HCT116 (cell line): Measurements from ENCODE around the gene SPRED1. TPM values are rescaled to one million over a fixed set of nuclear protein-coding genes. Genes with fewer than 3 reads are reported as not detected.
"Not testable (repeated sequence)": the region's sequence is repeated elsewhere in the genome, so short reads cannot be mapped to it uniquely, and the experiment has no call there.

Experiments used
- ATAC-seq: fragments of 200-7000 bp; cut with Tn5 transposase; 2 replicates; pipeline ENCODE4 v1.9.1; 2020; ENCODE audit warnings: mild to moderate bottlenecking, moderate library complexity
- BruUV-seq: library from RNA; stranded (reverse); fragments of 400-500 nt; replicated peaks from 2 replicates; lab custom pipeline; 2021; lab: Mats Ljungman, UMichigan
- CTCF ChIA-PET: fragments of 300-600 bp; sonication (Branson Sonifier 250); formaldehyde crosslinking; loops from one replicate; lab custom pipeline; 2021; ENCODE audit warnings: antibody characterized with exemption; lab: Charles Lee
- POLR2A ChIA-PET: fragments of 300-600, 350-600 bp; sonication (Branson Sonifier 250); formaldehyde crosslinking; loops from one replicate; lab custom pipeline; 2021; ENCODE audit warnings: antibody characterized with exemption; lab: Charles Lee
- RAD21 ChIA-PET, 2 experiments: fragments of 300-600 bp; sonication (Branson Sonifier 250); formaldehyde crosslinking; loops; one replicate each; lab custom pipeline; 2023; ENCODE audit warnings: low total read pairs in 2 of 2; ENCODE audit not compliant: uncharacterized antibody in 2 of 2, unreplicated experiment in 2 of 2, low non-redundant PET in 1 of 2; lab: Charles Lee
- DNase-seq: peaks from one replicate; pipeline ENCODE4 v3.0.0-alpha.2; 2010; ENCODE audit warnings: low read depth, low spot score
- H2AFZ ChIP-seq: fragments of 200-600 bp; shearing (Covaris generic), sonication (generic); 2 replicates; pipeline ENCODE4 v1.6.1; 2017; ENCODE audit warnings: low read depth, mixed run types, mixed read lengths, antibody characterized with exemption, low read length; ENCODE audit not compliant: poor library complexity, severe bottlenecking
- H3K27ac ChIP-seq: 2 replicates; pipeline ENCODE4 v1.5.1; 2012; ENCODE audit warnings: low read depth, low read length
- H3K27me3 ChIP-seq: fragments of 200-600 bp; sonication (generic); 2 replicates; pipeline ENCODE4 v1.6.1; 2016; ENCODE audit warnings: mixed run types, low read length, mixed read lengths; ENCODE audit not compliant: insufficient read depth
- H3K36me3 ChIP-seq, 2 experiments: fragments of 200-500 bp in 1 of 2; fragments of 200-600 bp in 1 of 2; sonication (Bioruptor generic) in 1 of 2; sonication (generic) in 1 of 2; 2 replicates each; pipeline versions ENCODE4 v1.5.1 to v1.6.1; 2014 to 2016; ENCODE audit warnings: low read length in 2 of 2, inconsistent platforms in 1 of 2, mixed read lengths in 1 of 2, mixed run types in 1 of 2; ENCODE audit not compliant: insufficient read depth in 2 of 2, control insufficient read depth in 1 of 2
- H3K4me1 ChIP-seq, 2 experiments: fragments of 200-600 bp in 1 of 2; sonication (generic) in 1 of 2; 2 replicates each; pipeline versions ENCODE4 v1.5.1 to v1.6.1; 2012 to 2017; ENCODE audit warnings: low read length in 2 of 2, inconsistent platforms in 1 of 2, mild to moderate bottlenecking in 1 of 2, mixed read lengths in 1 of 2, mixed run types in 1 of 2, moderate library complexity in 1 of 2; ENCODE audit not compliant: insufficient read depth in 2 of 2, control insufficient read depth in 1 of 2
- H3K4me2 ChIP-seq: fragments of 200-600 bp; sonication (generic); 2 replicates; pipeline ENCODE4 v1.6.1; 2017; ENCODE audit warnings: mixed run types, low read length, mixed read lengths
- H3K4me3 ChIP-seq, 2 experiments: fragments of 200-600 bp in 1 of 2; sonication (generic) in 1 of 2; replicated peaks in 1 of 2; 2 replicates each; pipeline ENCODE4 v1.5.1; 2011 to 2016; ENCODE audit warnings: low read length in 2 of 2, control low read depth in 1 of 2, low read depth in 1 of 2, mild to moderate bottlenecking in 1 of 2, mixed read lengths in 1 of 2, mixed run types in 1 of 2
- H3K79me2 ChIP-seq: fragments of 200-600 bp; sonication (generic); 2 replicates; pipeline ENCODE4 v1.6.1; 2017; ENCODE audit warnings: mild to moderate bottlenecking, mixed run types, low read length, moderate library complexity, mixed read lengths; ENCODE audit not compliant: insufficient read depth
- H3K9ac ChIP-seq: fragments of 200-600 bp; sonication (generic); 2 replicates; pipeline ENCODE4 v1.6.1; 2016; ENCODE audit warnings: low read length, mixed read lengths
- H3K9me2 ChIP-seq: fragments of 200-600 bp; sonication (generic), shearing (Covaris generic); 2 replicates; pipeline ENCODE4 v1.6.1; 2017; ENCODE audit warnings: mixed run types, mild to moderate bottlenecking, moderate library complexity; ENCODE audit not compliant: insufficient read depth
- H3K9me3 ChIP-seq, 2 experiments: fragments of 200-500 bp in 1 of 2; fragments of 200-600 bp in 1 of 2; sonication (Bioruptor generic) in 1 of 2; sonication (generic) in 1 of 2; 2 replicates each; pipeline ENCODE4 v1.6.1; 2014 to 2017; ENCODE audit warnings: low read length in 2 of 2, mixed read lengths in 2 of 2, inconsistent platforms in 1 of 2, low read depth in 1 of 2, mild to moderate bottlenecking in 1 of 2, mixed run types in 1 of 2, moderate library complexity in 1 of 2; ENCODE audit not compliant: control insufficient read depth in 1 of 2, insufficient read depth in 1 of 2
- H4K20me1 ChIP-seq: fragments of 200-600 bp; sonication (generic), shearing (Covaris generic); 2 replicates; pipeline ENCODE4 v1.6.1; 2017; ENCODE audit warnings: mixed run types, mild to moderate bottlenecking, moderate library complexity; ENCODE audit not compliant: insufficient read depth
- CEBPB ChIP-seq: IDR thresholded peaks from 2 replicates; pipeline ENCODE4 v1.6.1; 2012; ENCODE audit warnings: low read depth
- EGR1 ChIP-seq: IDR thresholded peaks from 2 replicates; pipeline ENCODE4 v1.6.1; 2012; ENCODE audit warnings: low read depth
- ELF1 ChIP-seq: IDR thresholded peaks from 2 replicates; pipeline ENCODE4 v1.6.1; 2012; ENCODE audit warnings: low read depth, borderline replicate concordance
- EZH2phosphoT487 ChIP-seq: fragments of 200-600 bp; IDR thresholded peaks from 2 replicates; pipeline ENCODE4 v1.6.1; 2018; ENCODE audit warnings: antibody characterized with exemption, borderline replicate concordance
- FOSL1 ChIP-seq: IDR thresholded peaks from 2 replicates; pipeline ENCODE4 v1.6.1; 2012; ENCODE audit warnings: low read depth
- POLR2AphosphoS5 ChIP-seq: IDR thresholded peaks from 2 replicates; pipeline ENCODE4 v1.6.1; 2011; ENCODE audit warnings: mild to moderate bottlenecking, low read depth, low read length, moderate library complexity
- RAD21 ChIP-seq: IDR thresholded peaks from 2 replicates; pipeline ENCODE4 v1.6.1; 2012; ENCODE audit warnings: low read depth, mild to moderate bottlenecking
- YY1 ChIP-seq: IDR thresholded peaks from 2 replicates; pipeline ENCODE4 v1.6.1; 2011; ENCODE audit warnings: low read length, low read depth, moderate library complexity, mild to moderate bottlenecking; ENCODE audit not compliant: insufficient replicate concordance; ENCODE audit errors: extremely low read depth
- ZFX ChIP-seq: fragments of 450-650 bp; IDR thresholded peaks from 2 replicates; pipeline ENCODE4 v1.6.1; 2017
- intact Hi-C: fragments of 100-400 bp; cut with micrococcal nuclease; formaldehyde crosslinking; loops from 2 replicates; pipeline ENCODE4 v1.10.0; 2022
- total RNA-seq: library from RNA; stranded (reverse); gene quantifications from one replicate; pipeline ENCODE4 v1.2.1, GENCODE V29; 2021; ENCODE audit not compliant: unreplicated experiment
- TF ChIP-seq, protein P1 (sequence below): IDR thresholded peaks from 2 replicates; pipeline ENCODE4 v1.6.1; 2012

The SPRED1 gene
- total RNA-seq, 1 experiment from 2014 or later = 24.7 TPM

GRCh38 chr15:38274135-38274534, 21.5 kb downstream of the SPRED1 start (continued):
- TF ChIP-seq EZH2phosphoT487 (no peak), RAD21 (no peak), CEBPB (no peak), EGR1 (no peak), YY1 (no peak), ZFX (no peak), ELF1 (no peak), FOSL1 (no peak)
- TF ChIP-seq, protein P1, sequence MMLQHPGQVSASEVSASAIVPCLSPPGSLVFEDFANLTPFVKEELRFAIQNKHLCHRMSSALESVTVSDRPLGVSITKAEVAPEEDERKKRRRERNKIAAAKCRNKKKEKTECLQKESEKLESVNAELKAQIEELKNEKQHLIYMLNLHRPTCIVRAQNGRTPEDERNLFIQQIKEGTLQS = no peak
- TF ChIP-seq, all 23 proteins: peak for 0

GRCh38 chr15:38275959-38276358, 23.3 kb downstream of the SPRED1 start:
- no peak overlapping the region for H2AFZ ChIP-seq
- BruUV-seq = no TSS peak
- RAD21 ChIA-PET = no interaction called here
- no peak overlapping the region for H3K27ac ChIP-seq
- H3K27me3 ChIP-seq = no peaks in the 10 kb centered on the region
- CTCF ChIA-PET = no interaction called here
- TF ChIP-seq CEBPB (no peak), POLR2AphosphoS5 (no peak), EZH2phosphoT487 (no peak), FOSL1 (no peak), RAD21 (no peak), ZFX (no peak)
- TF ChIP-seq, protein P1 = no peak
- TF ChIP-seq, all 23 proteins: peak for 0
- H3K4me3 ChIP-seq = no peak overlapping the region
- POLR2A ChIA-PET = no interaction called here
- no peaks in the 10 kb centered on the region for H3K36me3 ChIP-seq
- H3K4me2 ChIP-seq = no peak overlapping the region
- no peaks in the 10 kb centered on the region for H3K9me2 ChIP-seq
- peaks cover 98% of the 10 kb centered on the region for H3K79me2 ChIP-seq
- no peak for DNase-seq
- no peak for ATAC-seq
- H3K9ac ChIP-seq = no peak overlapping the region
- H3K4me1 ChIP-seq = no peaks in the 10 kb centered on the region
- no peaks in the 10 kb centered on the region for H3K9me3 ChIP-seq
- intact Hi-C loops = no loop called here
- H4K20me1 ChIP-seq = peaks cover 11% of the 10 kb centered on the region; the same call in 1 of the 2 replicates

DNA sequence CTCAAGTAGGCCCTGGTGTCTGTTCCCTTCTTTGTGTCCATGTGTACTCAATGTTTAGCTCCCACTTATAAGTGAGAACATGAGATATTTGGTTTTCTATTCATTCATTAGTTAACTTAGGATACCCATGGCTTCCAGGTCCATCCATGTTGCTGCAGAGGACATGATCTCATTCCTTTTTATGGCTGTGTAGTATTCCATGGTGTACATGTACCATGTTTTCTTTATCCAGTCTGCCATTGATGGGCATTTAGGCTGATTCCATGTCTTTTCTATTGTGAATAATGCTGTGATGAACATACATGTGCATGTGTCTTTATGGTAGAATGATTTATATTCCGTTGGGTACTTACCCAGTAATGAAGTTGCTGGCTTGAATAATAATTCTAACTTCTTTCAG, 24.6 kb downstream of the SPRED1 start:
- H3K4me1 ChIP-seq, DNase-seq, BruUV-seq, H3K27ac ChIP-seq, RAD21 ChIA-PET, ATAC-seq, H3K36me3 ChIP-seq, CTCF ChIA-PET, H3K27me3 ChIP-seq, H3K9me2 ChIP-seq, H3K4me3 ChIP-seq, H3K4me2 ChIP-seq, POLR2A ChIA-PET, H3K9me3 ChIP-seq, H3K9ac ChIP-seq, intact Hi-C loops, H2AFZ ChIP-seq: not testable (repeated sequence)
- H4K20me1 ChIP-seq = peaks cover 11% of the 10 kb centered on the region; the same call in 1 of the 2 replicates
- H3K79me2 ChIP-seq = peaks cover 97% of the 10 kb centered on the region
